H9 (cell line): Measurements from ENCODE around the gene FYN. TPM values are rescaled to one million over a fixed set of nuclear protein-coding genes. Genes with fewer than 3 reads are reported as not detected.

Experiments used
- DNase-seq: peaks from one replicate; pipeline ENCODE4 v3.0.0-alpha.2; 2017
- H2AFZ ChIP-seq: one replicate; pipeline ENCODE4 v1.6.1; 2013; ENCODE audit warnings: mild to moderate bottlenecking, low read length, control low read depth, moderate library complexity
- H2AK5ac ChIP-seq: 2 replicates; pipeline ENCODE4 v1.6.1; 2013; ENCODE audit warnings: low read length, control low read depth, mixed read lengths; ENCODE audit not compliant: insufficient read length
- H2BK120ac ChIP-seq: one replicate; pipeline ENCODE4 v1.6.1; 2013; ENCODE audit warnings: low read depth, mild to moderate bottlenecking, low read length, control low read depth, inconsistent platforms; ENCODE audit not compliant: poor library complexity, severe bottlenecking
- H2BK12ac ChIP-seq: 2 replicates; pipeline ENCODE4 v1.6.1; 2013; ENCODE audit warnings: low read length, control low read depth, mixed read lengths, low read depth; ENCODE audit not compliant: insufficient read length
- H2BK15ac ChIP-seq: 2 replicates; pipeline ENCODE4 v1.6.1; 2013; ENCODE audit warnings: low read depth, low read length, control low read depth
- H2BK20ac ChIP-seq: one replicate; pipeline ENCODE4 v1.6.1; 2013; ENCODE audit warnings: low read depth, mild to moderate bottlenecking, low read length, control low read depth, inconsistent platforms; ENCODE audit not compliant: poor library complexity, severe bottlenecking
- H2BK5ac ChIP-seq: 2 replicates; pipeline ENCODE4 v1.6.1; 2013; ENCODE audit warnings: low read length, control low read depth, mixed read lengths; ENCODE audit not compliant: insufficient read length
- H3K14ac ChIP-seq: 2 replicates; pipeline ENCODE4 v1.6.1; 2013; ENCODE audit warnings: low read length, control low read depth; ENCODE audit not compliant: insufficient read depth
- H3K18ac ChIP-seq: 2 replicates; pipeline ENCODE4 v1.6.1; 2013; ENCODE audit warnings: low read depth, mild to moderate bottlenecking, mixed read lengths, low read length, control low read depth; ENCODE audit not compliant: insufficient read length
- H3K23ac ChIP-seq: 2 replicates; pipeline ENCODE4 v1.6.1; 2013; ENCODE audit warnings: low read length, control low read depth, mixed read lengths, low read depth; ENCODE audit not compliant: insufficient read length
- H3K23me2 ChIP-seq: 2 replicates; pipeline ENCODE4 v1.6.1; 2013; ENCODE audit warnings: low read depth, mild to moderate bottlenecking, mixed read lengths, low read length, control low read depth; ENCODE audit not compliant: insufficient read length, poor library complexity, severe bottlenecking
- H3K27ac ChIP-seq: 2 replicates; pipeline ENCODE4 v1.5.1; 2013; ENCODE audit warnings: low read length, control low read depth, mixed read lengths, low read depth; ENCODE audit not compliant: insufficient read length
- H3K27me3 ChIP-seq: 2 replicates; pipeline ENCODE4 v1.6.1; 2013; ENCODE audit warnings: low read length, control low read depth, inconsistent platforms; ENCODE audit not compliant: insufficient read depth
- H3K4ac ChIP-seq: 2 replicates; pipeline ENCODE4 v1.6.1; 2013; ENCODE audit warnings: low read depth, mild to moderate bottlenecking, control low read depth, inconsistent platforms, low read length, moderate library complexity
- H3K4me1 ChIP-seq: 2 replicates; pipeline ENCODE4 v1.6.1; 2013; ENCODE audit warnings: low read length, control low read depth, inconsistent platforms; ENCODE audit not compliant: insufficient read depth
- H3K4me2 ChIP-seq: 2 replicates; pipeline ENCODE4 v1.6.1; 2013; ENCODE audit warnings: low read length, control low read depth, mixed read lengths; ENCODE audit not compliant: insufficient read length, insufficient read depth
- H3K56ac ChIP-seq: 2 replicates; pipeline ENCODE4 v1.6.1; 2013; ENCODE audit warnings: low read depth, mild to moderate bottlenecking, mixed read lengths, low read length, control low read depth; ENCODE audit not compliant: insufficient read length
- H3K79me1 ChIP-seq: 2 replicates; pipeline ENCODE4 v1.6.1; 2013; ENCODE audit warnings: low read depth, mild to moderate bottlenecking, moderate library complexity, low read length, control low read depth, inconsistent platforms; ENCODE audit not compliant: insufficient read depth, poor library complexity, severe bottlenecking
- H3K79me2 ChIP-seq: 2 replicates; pipeline ENCODE4 v1.6.1; 2013; ENCODE audit warnings: low read length, control low read depth, inconsistent platforms; ENCODE audit not compliant: insufficient read depth
- H3K9ac ChIP-seq: 2 replicates; pipeline ENCODE4 v1.6.1; 2013; ENCODE audit warnings: low read length, control low read depth, mixed read lengths; ENCODE audit not compliant: insufficient read length; ENCODE audit errors: extremely low read depth
- H3K9me3 ChIP-seq: one replicate; pipeline ENCODE4 v1.6.1; 2013; ENCODE audit warnings: low read depth, low read length, inconsistent platforms; ENCODE audit not compliant: control insufficient read depth
- H3T11ph ChIP-seq: one replicate; pipeline ENCODE4 v1.6.1; 2013; ENCODE audit warnings: mild to moderate bottlenecking, low read length, control low read depth, inconsistent platforms
- H4K20me1 ChIP-seq: one replicate; pipeline ENCODE4 v1.6.1; 2013; ENCODE audit not compliant: control insufficient read depth, insufficient read length, insufficient read depth
- H4K5ac ChIP-seq: 2 replicates; pipeline ENCODE4 v1.6.1; 2013; ENCODE audit warnings: low read depth, mild to moderate bottlenecking, mixed read lengths, low read length, control low read depth; ENCODE audit not compliant: insufficient read length
- H4K8ac ChIP-seq: replicated peaks from 2 replicates; pipeline ENCODE4 v1.6.1; 2013; ENCODE audit warnings: low read length, control low read depth, mixed read lengths, low read depth; ENCODE audit not compliant: insufficient read length
- H4K91ac ChIP-seq: 2 replicates; pipeline ENCODE4 v1.6.1; 2013; ENCODE audit warnings: low read depth, mild to moderate bottlenecking, moderate library complexity, mixed read lengths, low read length, control low read depth; ENCODE audit not compliant: insufficient read length
- H3K27ac Mint-ChIP-seq, 3 experiments: 2 replicates in 2 of 3; 3 replicates in 1 of 3; pipeline ENCODE4 v1.8.0; 2020 to 2021; ENCODE audit warnings: mixed read lengths in 3 of 3, mild to moderate bottlenecking in 1 of 3, moderate library complexity in 1 of 3
- H3K27me3 Mint-ChIP-seq: 2 replicates; pipeline ENCODE4 v1.8.0; 2021; ENCODE audit warnings: low read depth, mild to moderate bottlenecking, moderate library complexity, mixed read lengths
- H3K36me3 Mint-ChIP-seq, 3 experiments: 2 replicates in 2 of 3; 3 replicates in 1 of 3; pipeline ENCODE4 v1.8.0; 2020 to 2021; ENCODE audit warnings: low read depth in 3 of 3, mixed read lengths in 3 of 3; ENCODE audit not compliant: insufficient read depth in 1 of 3
- H3K4me1 Mint-ChIP-seq, 2 experiments: 2 replicates each; pipeline ENCODE4 v1.8.0; 2020; ENCODE audit warnings: mixed read lengths in 2 of 2
- H3K4me3 Mint-ChIP-seq, 2 experiments: 2 replicates in 1 of 2; 3 replicates in 1 of 2; pipeline ENCODE4 v1.8.0; 2020 to 2021; ENCODE audit warnings: mild to moderate bottlenecking in 2 of 2, mixed read lengths in 2 of 2, moderate library complexity in 1 of 2
- H3K9me3 Mint-ChIP-seq, 2 experiments: 2 replicates in 1 of 2; 3 replicates in 1 of 2; pipeline ENCODE4 v1.8.0; 2020; ENCODE audit warnings: mild to moderate bottlenecking in 2 of 2, mixed read lengths in 2 of 2, moderate library complexity in 1 of 2
- WGBS: extraction: QIAGEN DNeasy Blood & Tissue Kit; methylation state at CpG from one replicate; pipeline ENCODE4 v1.1.7; 2013; ENCODE audit warnings: missing lambda C conversion rate, low lambda C conversion rate, mixed read lengths; ENCODE audit not compliant: insufficient read length; ENCODE audit errors: extremely low coverage; 5-methylcytosine and 5-hydroxymethylcytosine counted together
- total RNA-seq: library from RNA; stranded (reverse); gene quantifications from 2 replicates; pipeline ENCODE4 v1.2.1, GENCODE V29; 2021
- TF ChIP-seq, protein P1 (sequence below): fragments of 200-600 bp; sonication (generic); conservative IDR thresholded peaks from 3 replicates; pipeline ENCODE4 v1.8.0; 2021; ENCODE audit warnings: antibody characterized with exemption, mild to moderate bottlenecking

Gene FYN
- total RNA-seq, 1 experiment from 2014 or later = 64.8 TPM

- DNase-seq = no peak
- no peaks in the 10 kb centered on the region for H3K27me3 Mint-ChIP-seq
These were observed 184.9 kb downstream of the FYN start for GRCh38 chr6:111688331-111688730.

More at GRCh38 chr6:111688331-111688730, 184.9 kb downstream of the FYN start:
- TF ChIP-seq, protein P1, sequence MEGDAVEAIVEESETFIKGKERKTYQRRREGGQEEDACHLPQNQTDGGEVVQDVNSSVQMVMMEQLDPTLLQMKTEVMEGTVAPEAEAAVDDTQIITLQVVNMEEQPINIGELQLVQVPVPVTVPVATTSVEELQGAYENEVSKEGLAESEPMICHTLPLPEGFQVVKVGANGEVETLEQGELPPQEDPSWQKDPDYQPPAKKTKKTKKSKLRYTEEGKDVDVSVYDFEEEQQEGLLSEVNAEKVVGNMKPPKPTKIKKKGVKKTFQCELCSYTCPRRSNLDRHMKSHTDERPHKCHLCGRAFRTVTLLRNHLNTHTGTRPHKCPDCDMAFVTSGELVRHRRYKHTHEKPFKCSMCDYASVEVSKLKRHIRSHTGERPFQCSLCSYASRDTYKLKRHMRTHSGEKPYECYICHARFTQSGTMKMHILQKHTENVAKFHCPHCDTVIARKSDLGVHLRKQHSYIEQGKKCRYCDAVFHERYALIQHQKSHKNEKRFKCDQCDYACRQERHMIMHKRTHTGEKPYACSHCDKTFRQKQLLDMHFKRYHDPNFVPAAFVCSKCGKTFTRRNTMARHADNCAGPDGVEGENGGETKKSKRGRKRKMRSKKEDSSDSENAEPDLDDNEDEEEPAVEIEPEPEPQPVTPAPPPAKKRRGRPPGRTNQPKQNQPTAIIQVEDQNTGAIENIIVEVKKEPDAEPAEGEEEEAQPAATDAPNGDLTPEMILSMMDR = no peak
- Histone ChIP-seq H4K5ac (no peak overlapping the region), H3K27me3 (no peaks in the 10 kb centered on the region), H3T11ph (no peak overlapping the region), H3K23me2 (no peaks in the 10 kb centered on the region), H3K9ac (no peak overlapping the region), H3K9me3 (no peaks in the 10 kb centered on the region), H2BK120ac (no peak overlapping the region), H3K79me1 (no peaks in the 10 kb centered on the region), H2BK12ac (no peak overlapping the region), H3K23ac (no peak overlapping the region), H4K8ac (no peak overlapping the region), H4K20me1 (no peaks in the 10 kb centered on the region), H3K4me1 (0 out of 2 replicates have a peak, but pooled peaks cover 3% of the 10 kb centered on the region), H3K4me2 (no peak overlapping the region), H3K56ac (no peak overlapping the region), H2AFZ (no peak overlapping the region), H3K14ac (no peak overlapping the region), H2BK20ac (no peak overlapping the region), H4K91ac (no peak overlapping the region), H3K4ac (no peak overlapping the region), H2BK5ac (no peak overlapping the region), H3K27ac (no peak overlapping the region), H3K18ac (no peak overlapping the region), H2AK5ac (no peak overlapping the region), H3K79me2 (peaks cover 2% of the 10 kb centered on the region; the same call in 1 of the 2 replicates), H2BK15ac (no peak overlapping the region)
- no CpG with 5 or more reads among the region's 7 CpGs for WGBS
- peaks cover 13 to 46% (median 35%) of the 10 kb centered on the region in 3 experiments; a peak in 6 of 7 replicates for H3K36me3 Mint-ChIP-seq
- H3K4me3 Mint-ChIP-seq = no peak overlapping the region
- H3K9me3 Mint-ChIP-seq = no peaks in the 10 kb centered on the region
- H3K27ac Mint-ChIP-seq = no peak overlapping the region
- peaks cover 9 to 16% of the 10 kb centered on the region in 2 experiments for H3K4me1 Mint-ChIP-seq
